SJCRH30 (cell line): Measurements from ENCODE around the gene ZNF441. TPM values are rescaled to one million over a fixed set of nuclear protein-coding genes. Genes with fewer than 3 reads are reported as not detected.

Experiments
- DNase-seq, 2 experiments: peaks; one replicate each; pipeline ENCODE4 v3.0.0-alpha.2; 2015 to 2020
- H3K27ac ChIP-seq: fragments of 250-450 bp; sonication (Bioruptor Pico); 2 replicates; pipeline ENCODE4 v1.5.1; 2020; ENCODE audit warnings: mild to moderate bottlenecking, moderate library complexity
- H3K27me3 ChIP-seq: fragments of 250-450 bp; sonication (Bioruptor Pico); 2 replicates; pipeline ENCODE4 v1.5.1; 2020; ENCODE audit warnings: mild to moderate bottlenecking, moderate library complexity
- H3K36me3 ChIP-seq: fragments of 250-450 bp; sonication (Bioruptor Pico); 2 replicates; pipeline ENCODE4 v1.5.1; 2020; ENCODE audit warnings: mild to moderate bottlenecking, moderate library complexity
- H3K4me1 ChIP-seq: fragments of 250-450 bp; sonication (Bioruptor Pico); 2 replicates; pipeline ENCODE4 v1.5.1; 2020; ENCODE audit warnings: mild to moderate bottlenecking, moderate library complexity
- H3K4me3 ChIP-seq: fragments of 250-450 bp; sonication (Bioruptor Pico); 2 replicates; pipeline ENCODE4 v1.5.1; 2020; ENCODE audit warnings: mild to moderate bottlenecking, moderate library complexity
- H3K9me3 ChIP-seq: fragments of 250-450 bp; sonication (Bioruptor Pico); replicated peaks from 2 replicates; pipeline ENCODE4 v1.5.1; 2020; ENCODE audit warnings: mild to moderate bottlenecking, moderate library complexity
- total RNA-seq: library from RNA; depleted of rRNA; stranded (reverse); fragments of >200 nt; shearing (Covaris generic); gene quantifications from 2 replicates; pipeline ENCODE4 v1.2.3, GENCODE V29; 2014; rRNA removed

The ZNF441 gene
- total RNA-seq = 6.0 and 6.2 TPM in 2 replicates

DNA sequence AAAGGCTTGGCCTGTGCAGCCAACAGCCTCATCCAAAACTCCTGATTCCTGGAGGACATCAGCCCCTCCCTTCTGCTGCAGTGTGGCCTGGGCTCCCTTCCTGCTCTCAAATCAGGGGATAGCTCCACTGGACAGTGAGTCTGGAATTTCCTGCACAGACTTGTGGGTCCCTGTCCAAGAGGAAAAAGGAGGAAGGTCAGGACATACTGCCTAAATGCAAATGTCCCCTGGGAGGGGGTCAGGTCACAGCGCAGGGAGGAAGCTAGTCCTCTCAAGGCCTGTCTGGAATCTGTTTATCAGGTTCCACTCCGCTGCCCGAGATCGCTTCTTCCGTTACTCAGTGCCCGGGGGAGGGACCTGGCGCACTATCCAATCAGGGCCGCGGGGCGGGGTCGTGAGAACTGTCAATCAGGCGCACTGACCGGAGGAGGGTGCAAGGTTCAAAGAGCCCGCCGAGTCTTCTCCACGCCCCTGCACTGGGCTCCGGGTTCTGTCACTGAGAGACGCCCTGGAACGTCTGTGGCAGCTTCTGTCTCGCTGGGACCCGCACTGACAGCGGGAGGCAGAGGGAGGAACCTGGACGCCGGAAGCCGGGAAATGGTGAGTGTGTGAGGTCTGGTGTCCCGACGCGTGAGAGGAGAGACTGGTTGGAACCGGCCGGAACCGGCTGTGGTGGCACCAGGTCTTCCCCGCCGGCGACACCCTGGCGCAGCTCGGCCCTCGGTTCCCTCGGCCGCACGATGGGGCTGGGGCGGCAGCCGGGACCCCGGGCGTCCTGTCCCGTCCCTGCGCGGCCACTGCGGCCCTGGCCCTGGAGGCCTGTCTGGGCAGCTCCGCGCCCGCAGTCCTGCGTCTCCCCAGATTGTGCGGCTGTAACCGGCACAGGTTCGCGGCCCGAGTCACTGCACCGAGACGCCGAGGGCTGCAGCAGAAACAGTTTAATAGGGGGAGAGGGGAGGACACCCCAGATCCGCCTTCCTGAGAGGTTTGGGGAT lies at the start of gene ZNF441:
TSS of gene ZNF441 (plus strand) at position 404 of the 995 bp plus-strand sequence. CDS start at position 598, 194 bp downstream.
- no peaks in the 10 kb centered on the region for H3K27me3 ChIP-seq
- peak within 1 kb of the TSS; percentile 79 for H3K4me3 ChIP-seq
- H3K27ac ChIP-seq = peak within 1 kb of the TSS; percentile 59
- H3K36me3 ChIP-seq = no peaks in the 10 kb centered on the region
- peak; percentile 98 for DNase-seq
- H3K9me3 ChIP-seq = no peaks in the 10 kb centered on the region; the same call in 1 of the 2 replicates
- H3K4me1 ChIP-seq = peaks cover 3% of the 10 kb centered on the region; the same call in 1 of the 2 replicates

- H3K4me3 ChIP-seq = no peak overlapping the region
- H3K4me1 ChIP-seq = no peaks in the 10 kb centered on the region
- DNase-seq = no peak
- peaks cover 49% of the 10 kb centered on the region for H3K36me3 ChIP-seq
- no peaks in the 10 kb centered on the region for H3K27me3 ChIP-seq
- no peak overlapping the region for H3K27ac ChIP-seq
- peaks cover 36% of the 10 kb centered on the region for H3K9me3 ChIP-seq
Measured at GRCh38 chr19:11721681-11722080, 45.1 kb upstream of the ZNF441 start.

DNA sequence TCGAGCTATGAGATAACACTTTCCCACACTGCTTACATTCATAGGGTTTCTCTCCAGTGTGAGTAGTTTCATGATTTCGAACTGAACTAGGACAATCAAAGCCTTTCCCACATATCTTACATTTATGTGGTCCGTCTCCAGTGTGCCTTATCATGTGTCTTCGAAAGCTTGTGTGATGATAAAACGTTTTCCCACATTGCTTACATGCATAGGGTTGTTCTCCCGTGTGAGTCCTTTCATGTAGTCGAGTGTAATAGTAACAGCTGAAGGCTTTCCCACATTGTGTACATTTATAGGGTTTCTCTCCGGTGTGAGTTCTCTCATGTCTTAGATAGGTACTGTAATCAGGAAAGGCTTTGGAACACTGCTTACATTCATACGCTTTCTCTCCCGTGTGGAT lies 44.4 kb upstream of the ZNF441 start:
- peaks cover 36% of the 10 kb centered on the region for H3K9me3 ChIP-seq
- no peak overlapping the region for H3K27ac ChIP-seq
- H3K4me3 ChIP-seq = no peak overlapping the region
- no peak for DNase-seq
- H3K36me3 ChIP-seq = peaks cover 51% of the 10 kb centered on the region
- no peaks in the 10 kb centered on the region for H3K4me1 ChIP-seq
- H3K27me3 ChIP-seq = no peaks in the 10 kb centered on the region

DNA sequence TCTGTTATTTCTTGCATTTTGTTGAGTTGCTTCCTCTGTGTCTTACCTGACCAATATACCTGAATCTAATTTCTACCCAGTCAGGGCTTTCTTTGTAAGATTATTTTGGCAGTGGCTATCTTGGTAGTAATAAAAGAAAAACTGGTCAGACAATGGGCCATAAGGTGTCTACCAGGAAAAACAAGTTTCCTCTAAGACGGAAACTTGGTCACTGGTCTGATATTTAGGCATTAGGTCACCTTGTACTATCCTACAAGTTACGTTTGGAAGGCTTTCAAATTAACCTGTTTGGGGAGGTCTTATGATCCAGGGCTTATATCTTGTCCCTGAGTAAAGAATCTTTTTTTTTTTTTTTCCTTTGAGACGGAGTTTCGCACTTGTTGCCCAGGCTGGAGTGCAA lies 37.2 kb upstream of the ZNF441 start:
- no peak for DNase-seq

GRCh38 chr19:11735375-11735774 lies 31.4 kb upstream of the ZNF441 start:
- H3K4me3 ChIP-seq = no peak overlapping the region
- H3K27me3 ChIP-seq = no peaks in the 10 kb centered on the region
- 0 out of 2 replicates have a peak, but pooled peaks cover 2% of the 10 kb centered on the region for H3K9me3 ChIP-seq
- no peak overlapping the region for H3K27ac ChIP-seq
- no peak for DNase-seq
- peaks cover 7% of the 10 kb centered on the region for H3K36me3 ChIP-seq
- H3K4me1 ChIP-seq = no peaks in the 10 kb centered on the region

More for the DNA sequence above, 37.2 kb upstream of the ZNF441 start:
- peaks cover 17% of the 10 kb centered on the region for H3K9me3 ChIP-seq
- H3K27ac ChIP-seq = no peak overlapping the region
- peaks cover 25% of the 10 kb centered on the region for H3K36me3 ChIP-seq
- no peak overlapping the region for H3K4me3 ChIP-seq
- H3K27me3 ChIP-seq = no peaks in the 10 kb centered on the region
- no peaks in the 10 kb centered on the region for H3K4me1 ChIP-seq

GRCh38 chr19:11736696-11737095 lies 30.1 kb upstream of the ZNF441 start:
- H3K36me3 ChIP-seq = peaks cover 3% of the 10 kb centered on the region; the same call in 1 of the 2 replicates
- peak; percentile 29 to 46 for DNase-seq
- H3K27me3 ChIP-seq = no peaks in the 10 kb centered on the region

DNA sequence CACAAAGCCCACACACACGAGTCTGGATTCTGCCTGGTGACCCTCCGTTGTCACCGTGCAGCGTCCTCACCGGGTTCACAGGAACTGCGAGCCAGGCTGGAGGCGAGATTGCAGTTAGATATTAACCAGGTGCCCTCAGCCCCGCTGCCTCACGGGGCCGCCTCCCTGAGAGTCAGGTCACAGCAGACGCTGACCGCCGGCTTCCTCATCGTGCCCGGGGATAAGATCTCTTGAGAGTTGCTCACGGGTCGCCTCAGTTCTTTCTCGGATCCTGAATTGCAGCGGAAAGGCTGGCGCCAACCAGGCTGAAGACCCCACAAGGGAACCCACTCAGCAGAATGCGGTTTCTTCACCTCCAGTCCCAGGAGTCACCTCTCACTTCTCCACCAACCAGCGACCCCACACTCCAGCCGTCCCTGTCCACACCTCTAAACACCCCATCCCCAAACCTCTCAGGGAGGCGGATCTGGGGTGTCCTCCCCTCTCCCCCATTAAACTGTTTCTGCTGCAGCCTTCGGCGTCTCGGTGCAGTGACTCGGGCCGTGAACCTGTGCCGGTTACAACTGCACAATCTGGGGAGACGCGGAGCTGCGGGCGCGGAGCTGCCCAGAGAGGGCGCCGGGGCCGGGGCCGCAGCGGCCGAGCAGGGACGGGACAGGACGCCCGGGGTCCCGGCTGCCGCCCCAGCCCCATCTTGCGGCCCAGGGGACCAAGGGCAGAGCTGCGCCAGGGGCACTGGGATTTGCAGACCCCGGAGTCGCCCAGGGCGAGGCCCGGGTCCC lies 28.6 kb upstream of the ZNF441 start:
- DNase-seq = peak; percentile 44 to 61
- H3K27ac ChIP-seq = peak overlapping the region; percentile 38
- 0 out of 2 replicates have a peak, but pooled peaks cover 3% of the 10 kb centered on the region for H3K36me3 ChIP-seq
- no peaks in the 10 kb centered on the region for H3K9me3 ChIP-seq
- H3K27me3 ChIP-seq = no peaks in the 10 kb centered on the region
- no peaks in the 10 kb centered on the region for H3K4me1 ChIP-seq
- peak overlapping the region; percentile 92 for H3K4me3 ChIP-seq

More at GRCh38 chr19:11736696-11737095, 30.1 kb upstream of the ZNF441 start:
- no peaks in the 10 kb centered on the region for H3K4me1 ChIP-seq
- H3K4me3 ChIP-seq = no peak overlapping the region
- 0 out of 2 replicates have a peak, but pooled peaks cover 2% of the 10 kb centered on the region for H3K9me3 ChIP-seq
- H3K27ac ChIP-seq = no peak overlapping the region

- Histone ChIP-seq H3K27ac (peak within 1 kb of the TSS; percentile 38), H3K4me1 (no peaks in the 10 kb centered on the region), H3K27me3 (no peaks in the 10 kb centered on the region), H3K4me3 (peak within 1 kb of the TSS; percentile 92), H3K36me3 (no peaks in the 10 kb centered on the region), H3K9me3 (no peaks in the 10 kb centered on the region)
- DNase-seq = peak; percentile 99 to 100
Measured at GRCh38 chr19:11738746-11739620, 27.8 kb upstream of the ZNF441 start, which contains the start of gene ZNF823. Gene ZNF823, minus strand, starts transcription at chr19:11738946. Its CDS starts 127 bp downstream, at chr19:11738819.

DNA sequence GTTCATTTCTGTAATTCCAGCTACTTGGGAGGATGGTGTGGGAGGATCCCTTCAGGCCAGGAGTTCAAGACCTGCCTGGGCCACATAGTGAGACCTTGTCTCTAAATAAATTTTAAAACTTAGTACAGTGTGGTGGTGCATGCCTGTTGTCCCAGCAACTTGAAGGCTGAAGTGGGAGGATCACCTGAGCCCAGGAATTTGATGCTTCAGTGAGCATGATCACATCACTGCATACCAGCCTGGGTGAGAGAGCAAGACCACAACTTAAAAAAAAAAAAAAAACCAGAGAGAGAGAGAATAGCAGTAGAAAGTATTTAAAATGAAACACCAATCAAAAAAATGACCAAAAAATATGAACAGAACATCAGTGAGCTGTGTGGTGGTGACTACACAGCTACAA lies 20.9 kb upstream of the ZNF441 start:
- no peak overlapping the region for H3K27ac ChIP-seq
- no peaks in the 10 kb centered on the region for H3K4me1 ChIP-seq
- H3K9me3 ChIP-seq = peaks cover 9% of the 10 kb centered on the region; the same call in 1 of the 2 replicates
- no peak for DNase-seq
- no peaks in the 10 kb centered on the region for H3K27me3 ChIP-seq
- H3K36me3 ChIP-seq = no peaks in the 10 kb centered on the region
- no peak overlapping the region for H3K4me3 ChIP-seq

DNA sequence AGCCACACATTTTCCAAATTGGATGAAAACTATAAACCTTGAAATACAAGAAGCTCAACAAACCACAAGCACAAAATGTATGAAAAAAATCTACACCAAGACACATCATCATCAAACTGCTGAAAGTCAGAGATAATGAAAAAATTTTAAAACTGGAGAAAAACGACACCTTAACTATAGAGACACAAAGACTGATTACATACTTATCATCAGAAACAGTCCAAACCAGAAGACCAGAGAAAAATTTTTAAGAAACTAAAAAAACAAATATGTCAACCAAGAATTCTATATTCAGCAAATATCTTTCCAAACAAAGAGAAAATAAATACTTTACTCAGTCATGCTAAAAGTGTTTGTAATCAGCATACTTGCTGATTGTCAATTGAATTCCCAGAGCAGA lies 19.5 kb upstream of the ZNF441 start:
- H3K27me3 ChIP-seq = no peaks in the 10 kb centered on the region
- H3K9me3 ChIP-seq = peaks cover 9% of the 10 kb centered on the region; the same call in 1 of the 2 replicates
- DNase-seq = no peak
- H3K27ac ChIP-seq = no peak overlapping the region
- no peaks in the 10 kb centered on the region for H3K4me1 ChIP-seq
- H3K4me3 ChIP-seq = no peak overlapping the region
- no peaks in the 10 kb centered on the region for H3K36me3 ChIP-seq

DNA sequence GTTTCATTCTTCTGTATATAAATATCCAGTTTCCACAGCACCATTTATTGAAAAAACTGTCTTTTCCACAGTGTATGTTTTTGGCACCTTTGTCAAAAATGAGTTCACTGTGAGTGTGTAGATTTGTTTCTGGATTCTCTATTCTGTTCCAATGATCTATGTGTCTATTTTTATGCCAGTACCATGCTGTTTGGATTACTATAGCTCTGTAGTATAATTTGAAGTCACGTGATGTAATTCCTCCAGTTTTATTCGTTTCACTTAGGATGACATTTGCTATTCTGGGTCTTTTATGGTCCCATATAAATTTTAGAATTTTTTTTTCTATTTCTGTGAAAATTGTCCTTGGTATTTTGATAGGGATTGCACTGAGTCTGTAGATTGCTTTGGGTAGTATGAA lies 17.0 kb upstream of the ZNF441 start:
- Histone ChIP-seq H3K9me3 (peaks cover 9% of the 10 kb centered on the region; the same call in 1 of the 2 replicates), H3K4me3 (no peak overlapping the region), H3K27ac (no peak overlapping the region), H3K4me1 (no peaks in the 10 kb centered on the region), H3K36me3 (no peaks in the 10 kb centered on the region), H3K27me3 (no peaks in the 10 kb centered on the region)
- DNase-seq = no peak

- Histone ChIP-seq H3K27ac (no peak overlapping the region), H3K4me3 (no peak overlapping the region), H3K9me3 (peaks cover 24% of the 10 kb centered on the region), H3K27me3 (no peaks in the 10 kb centered on the region), H3K4me1 (no peaks in the 10 kb centered on the region), H3K36me3 (no peaks in the 10 kb centered on the region)
- DNase-seq = no peak
Measured at GRCh38 chr19:11752244-11752736, 14.5 kb upstream of the ZNF441 start.

GRCh38 chr19:11754663-11755062 lies 12.1 kb upstream of the ZNF441 start:
- no peak for DNase-seq
- H3K27ac ChIP-seq = no peak overlapping the region
- H3K9me3 ChIP-seq = peaks cover 21% of the 10 kb centered on the region
- H3K4me3 ChIP-seq = no peak overlapping the region
- no peaks in the 10 kb centered on the region for H3K27me3 ChIP-seq
- no peaks in the 10 kb centered on the region for H3K36me3 ChIP-seq
- no peaks in the 10 kb centered on the region for H3K4me1 ChIP-seq

DNA sequence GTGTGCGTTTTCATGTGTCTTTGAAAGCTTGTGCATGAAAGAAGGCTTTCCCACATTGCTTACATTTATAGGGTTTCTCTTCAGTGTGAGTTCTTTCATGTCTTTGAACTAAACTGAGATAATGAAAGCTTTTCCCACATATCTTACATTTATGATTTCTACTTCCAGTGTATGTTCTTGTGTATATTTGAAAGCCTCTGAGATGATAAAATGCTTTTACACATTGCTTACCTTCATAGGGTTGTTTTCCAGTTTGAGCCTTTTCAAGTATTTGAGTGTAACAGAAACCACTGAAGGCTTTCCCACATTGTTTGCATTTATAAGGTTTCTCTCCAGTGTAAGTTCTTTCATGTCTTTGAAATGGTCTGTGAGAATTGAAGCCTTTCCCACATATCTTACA lies 9.8 kb upstream of the ZNF441 start:
- DNase-seq = no peak
- Histone ChIP-seq H3K27ac (no peak overlapping the region), H3K9me3 (peaks cover 28% of the 10 kb centered on the region), H3K27me3 (no peaks in the 10 kb centered on the region), H3K4me3 (no peak overlapping the region), H3K36me3 (no peaks in the 10 kb centered on the region), H3K4me1 (no peaks in the 10 kb centered on the region)
